Neuron (in vitro differentiated cells): Measurements from ENCODE around the gene RFC5.
A peak's percentile ranks its signal among the peaks of the same experiment; 100 is the strongest.

Experiments
- H2AFZ ChIP-seq: one replicate; pipeline ENCODE4 v1.6.1; 2013; ENCODE audit warnings: low read depth, mild to moderate bottlenecking, inconsistent platforms, low read length, moderate library complexity
- H3K27me3 ChIP-seq: one replicate; pipeline ENCODE4 v1.6.1; 2013; ENCODE audit warnings: low read length; ENCODE audit not compliant: insufficient read depth
- H3K36me3 ChIP-seq: one replicate; pipeline ENCODE4 v1.6.1; 2013; ENCODE audit warnings: low read length; ENCODE audit not compliant: insufficient read depth
- H3K4me1 ChIP-seq: one replicate; pipeline ENCODE4 v1.6.1; 2013; ENCODE audit warnings: low read length; ENCODE audit not compliant: insufficient read depth
- H3K4me3 ChIP-seq: 2 replicates; pipeline ENCODE4 v1.5.1; 2013; ENCODE audit warnings: mild to moderate bottlenecking, low read length, moderate library complexity
- H3K9me3 ChIP-seq: one replicate; pipeline ENCODE4 v1.6.1; 2013; ENCODE audit warnings: low read length

Gene RFC5

GRCh38 chr12:118044577-118044976, 28.1 kb downstream of the RFC5 start:
- H2AFZ ChIP-seq, result no peak overlapping the region
- H3K9me3 ChIP-seq, result no peaks in the 10 kb centered on the region
- H3K27me3 ChIP-seq, result no peaks in the 10 kb centered on the region
- no peaks in the 10 kb centered on the region for H3K4me1 ChIP-seq
- no peak overlapping the region for H3K4me3 ChIP-seq
- peaks cover 56% of the 10 kb centered on the region for H3K36me3 ChIP-seq

- no peaks in the 10 kb centered on the region for H3K4me1 ChIP-seq
- H3K9me3 ChIP-seq, result no peaks in the 10 kb centered on the region
- H3K4me3 ChIP-seq, result no peak overlapping the region
- H3K27me3 ChIP-seq, result no peaks in the 10 kb centered on the region
- no peak overlapping the region for H2AFZ ChIP-seq
- peaks cover 52% of the 10 kb centered on the region for H3K36me3 ChIP-seq
These were observed 29.9 kb downstream of the RFC5 start for GRCh38 chr12:118046430-118046829.

- Histone ChIP-seq H3K27me3 (no peaks in the 10 kb centered on the region), H3K4me1 (peaks cover 9% of the 10 kb centered on the region), H3K9me3 (no peaks in the 10 kb centered on the region), H3K4me3 (no peak overlapping the region), H2AFZ (no peak overlapping the region), H3K36me3 (peaks cover 35% of the 10 kb centered on the region)
These were observed 34.7 kb downstream of the RFC5 start for GRCh38 chr12:118050972-118051910.

GRCh38 chr12:118052324-118053070, 36.0 kb downstream of the RFC5 start:
- Histone ChIP-seq H3K27me3 (no peaks in the 10 kb centered on the region), H2AFZ (no peak overlapping the region), H3K4me1 (peaks cover 9% of the 10 kb centered on the region), H3K9me3 (no peaks in the 10 kb centered on the region), H3K36me3 (peaks cover 32% of the 10 kb centered on the region), H3K4me3 (no peak overlapping the region)

- Histone ChIP-seq H3K4me1 (peaks cover 9% of the 10 kb centered on the region), H2AFZ (no peak overlapping the region), H3K36me3 (peaks cover 35% of the 10 kb centered on the region), H3K9me3 (no peaks in the 10 kb centered on the region), H3K27me3 (no peaks in the 10 kb centered on the region), H3K4me3 (no peak overlapping the region)
These were observed 36.8 kb downstream of the RFC5 start for GRCh38 chr12:118053071-118053985.

GRCh38 chr12:118055144-118055557, 38.6 kb downstream of the RFC5 start:
- Histone ChIP-seq H3K27me3 (no peaks in the 10 kb centered on the region), H2AFZ (no peak overlapping the region), H3K36me3 (peaks cover 25% of the 10 kb centered on the region), H3K4me3 (no peak overlapping the region), H3K4me1 (peaks cover 13% of the 10 kb centered on the region), H3K9me3 (no peaks in the 10 kb centered on the region)

- Histone ChIP-seq H2AFZ (no peak overlapping the region), H3K4me1 (peaks cover 13% of the 10 kb centered on the region), H3K9me3 (no peaks in the 10 kb centered on the region), H3K4me3 (no peak overlapping the region), H3K36me3 (peaks cover 22% of the 10 kb centered on the region), H3K27me3 (no peaks in the 10 kb centered on the region)
These were observed 39.6 kb downstream of the RFC5 start for GRCh38 chr12:118055865-118056773.

- H3K4me1 ChIP-seq, result peaks cover 13% of the 10 kb centered on the region
- H3K27me3 ChIP-seq, result no peaks in the 10 kb centered on the region
- peaks cover 7% of the 10 kb centered on the region for H3K36me3 ChIP-seq
- no peak overlapping the region for H3K4me3 ChIP-seq
- H2AFZ ChIP-seq, result no peak overlapping the region
- H3K9me3 ChIP-seq, result no peaks in the 10 kb centered on the region
These were observed 41.7 kb downstream of the RFC5 start for GRCh38 chr12:118058227-118058626.

- Histone ChIP-seq H3K9me3 (no peaks in the 10 kb centered on the region), H3K4me3 (no peak overlapping the region), H3K4me1 (peaks cover 13% of the 10 kb centered on the region), H3K27me3 (no peaks in the 10 kb centered on the region), H3K36me3 (peaks cover 3% of the 10 kb centered on the region), H2AFZ (no peak overlapping the region)
These were observed 42.4 kb downstream of the RFC5 start for GRCh38 chr12:118058881-118059280.

- Histone ChIP-seq H2AFZ (no peak overlapping the region), H3K4me1 (peaks cover 13% of the 10 kb centered on the region), H3K27me3 (no peaks in the 10 kb centered on the region), H3K4me3 (peak overlapping the region; percentile 99), H3K9me3 (no peaks in the 10 kb centered on the region), H3K36me3 (peaks cover 3% of the 10 kb centered on the region)
These were observed 43.1 kb downstream of the RFC5 start for GRCh38 chr12:118059341-118060191.

- H3K9me3 ChIP-seq, result no peaks in the 10 kb centered on the region
These were observed 44.0 kb downstream of the RFC5 start for GRCh38 chr12:118060301-118061010.

More at GRCh38 chr12:118060301-118061010, 44.0 kb downstream of the RFC5 start:
- H3K4me1 ChIP-seq, result peaks cover 13% of the 10 kb centered on the region
- H3K27me3 ChIP-seq, result no peaks in the 10 kb centered on the region
- no peak overlapping the region for H2AFZ ChIP-seq
- H3K36me3 ChIP-seq, result peaks cover 3% of the 10 kb centered on the region
- peak overlapping the region; percentile 99 for H3K4me3 ChIP-seq
